Ovary (tissue), 3 donors: ENCODE measurements around the gene THADA.

Source experiments
- CTCF ChIP-seq, 3 donors: fragments of 450-650 bp in 2 of 3; fragments of 200-600 bp in 1 of 3; IDR thresholded peaks; one replicate each; pipeline versions ENCODE4 v1.5.1 to v1.8.0; 2016 to 2022; ENCODE audit warnings: antibody characterized with exemption in 3 of 3, mild to moderate bottlenecking in 1 of 3
- EP300 ChIP-seq: sonication (generic); formaldehyde crosslinking; IDR thresholded peaks from one replicate; pipeline ENCODE4 v1.6.1; 2017; ENCODE audit warnings: antibody characterized with exemption
- POLR2A ChIP-seq: fragments of 450-650 bp; IDR thresholded peaks from one replicate; pipeline ENCODE4 v1.6.1; 2017; ENCODE audit warnings: antibody characterized with exemption, mild to moderate bottlenecking, moderate library complexity
- donor health status: DM: no; HTN: no; CAD: no.

- TF ChIP-seq POLR2A, result no peak
- TF ChIP-seq CTCF (IDR thresholded peaks at IDR 0.05), result no peak
- no peak for TF ChIP-seq EP300
These were observed 248.1 kb downstream of the THADA start for GRCh38 chr2:43347746-43348145.
